ENCODE data around the gene ADCY7. TPM values are rescaled to one million over a fixed set of nuclear protein-coding genes. Genes with fewer than 3 reads are reported as not detected.

Gene ADCY7
- total RNA-seq, 1 experiment from 2014 or later, result 27.1 TPM

DNA sequence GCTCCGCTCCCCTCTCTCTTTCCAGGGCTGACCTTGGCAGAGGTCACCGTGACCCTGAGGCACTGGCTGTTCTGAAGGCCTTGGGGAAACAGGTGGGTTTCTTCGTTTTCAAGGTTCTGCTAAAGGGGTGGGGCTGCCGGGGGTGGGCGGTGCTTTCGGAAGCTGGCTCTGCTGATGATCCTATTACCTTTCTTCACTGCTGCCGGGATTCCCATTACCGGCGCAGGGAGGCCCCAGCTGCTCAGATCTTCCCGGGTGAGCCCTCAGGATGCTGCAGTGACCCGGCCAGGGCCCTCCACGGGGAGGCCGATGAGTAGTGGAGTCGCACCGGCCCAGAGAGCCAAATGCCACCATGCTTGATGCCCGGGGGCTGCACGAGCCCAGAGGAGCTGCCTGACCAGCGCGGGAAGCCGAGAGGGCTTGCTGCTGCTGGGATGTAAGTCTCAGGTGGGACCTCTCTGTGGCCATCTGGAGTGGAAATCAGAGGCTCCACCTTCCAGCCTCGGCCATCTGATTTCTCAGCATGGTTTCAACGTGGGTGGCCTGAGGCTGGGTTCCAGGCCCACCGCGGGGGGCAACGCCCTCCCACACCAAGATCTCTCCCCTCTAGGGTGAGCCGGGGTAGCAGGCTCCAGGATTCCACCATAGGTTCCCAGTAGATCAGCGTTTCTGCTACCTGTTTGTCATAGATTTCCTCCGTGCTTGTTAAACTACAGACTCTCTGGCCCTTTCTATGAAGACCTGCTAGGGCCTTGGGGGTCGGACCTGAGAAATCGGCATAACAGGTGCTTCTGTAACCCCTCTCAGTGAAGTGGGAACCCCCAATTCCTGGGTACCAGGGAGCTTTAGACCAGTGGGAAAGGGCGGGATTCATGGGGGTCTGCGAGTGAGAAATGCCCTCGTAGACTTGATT is 21.6 kb upstream of the ADCY7 start:
- Histone ChIP-seq H3K27ac (no peak overlapping the region), H3K9me3 (replicated peaks) (no peaks in the 10 kb centered on the region), H3K36me3 (no peaks in the 10 kb centered on the region), H3K4me3 (peak overlapping the region; percentile 59), H3K4me1 (peaks cover 10% of the 10 kb centered on the region; the same call in 1 of the 2 replicates), H3K27me3 (peaks cover 6% of the 10 kb centered on the region; the same call in 1 of the 2 replicates)
- DNase-seq, result peak in 1 of 2 experiments; percentile 38

DNA sequence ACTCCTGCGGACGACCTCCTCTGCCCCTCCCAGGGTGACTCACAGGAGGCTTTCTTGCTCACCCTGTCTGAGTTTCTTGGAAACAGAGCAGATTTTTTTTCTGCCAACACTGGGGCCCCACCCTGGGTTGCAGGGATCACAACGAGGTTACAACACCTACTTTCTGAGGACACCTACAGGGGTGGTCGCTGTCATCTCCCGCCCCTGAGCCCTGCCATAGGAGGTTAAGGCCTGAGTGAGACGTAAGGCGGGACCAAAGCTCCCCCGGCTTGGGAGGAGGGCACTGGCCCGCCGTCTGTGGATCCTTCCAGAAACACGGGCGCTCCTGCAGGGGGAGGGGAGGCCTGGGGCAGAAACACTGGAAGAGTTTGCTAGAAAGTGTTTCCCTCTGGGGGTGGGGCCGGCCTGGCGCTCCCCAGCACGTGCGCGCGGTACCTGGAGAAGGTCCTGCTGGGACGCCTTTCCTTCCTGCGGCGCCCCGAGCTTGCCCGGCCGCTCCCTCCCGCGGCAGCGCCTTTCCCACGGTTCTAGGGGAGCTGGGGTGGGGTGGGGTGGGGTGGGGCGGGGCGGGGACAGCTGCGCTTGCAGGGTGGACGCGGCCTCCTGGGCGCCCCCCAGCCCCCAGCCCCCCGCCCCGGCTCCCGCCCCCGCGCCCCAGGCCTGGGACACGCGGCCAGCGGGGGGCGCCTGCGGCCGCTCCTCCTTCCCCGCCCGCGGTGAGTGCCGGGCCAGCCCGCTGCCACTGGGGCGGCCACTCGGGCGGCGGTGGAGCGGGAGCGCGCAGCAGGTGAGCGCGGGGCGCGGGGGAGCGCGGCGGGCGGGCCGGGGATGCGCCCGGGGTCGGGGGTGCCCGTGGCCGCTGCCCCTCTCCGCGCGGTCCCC is 20.7 kb upstream of the ADCY7 start:
- no peaks in the 10 kb centered on the region for H3K36me3 ChIP-seq
- peak in 1 of 2 experiments; percentile 54 for DNase-seq
- no peak overlapping the region for H3K27ac ChIP-seq

DNA sequence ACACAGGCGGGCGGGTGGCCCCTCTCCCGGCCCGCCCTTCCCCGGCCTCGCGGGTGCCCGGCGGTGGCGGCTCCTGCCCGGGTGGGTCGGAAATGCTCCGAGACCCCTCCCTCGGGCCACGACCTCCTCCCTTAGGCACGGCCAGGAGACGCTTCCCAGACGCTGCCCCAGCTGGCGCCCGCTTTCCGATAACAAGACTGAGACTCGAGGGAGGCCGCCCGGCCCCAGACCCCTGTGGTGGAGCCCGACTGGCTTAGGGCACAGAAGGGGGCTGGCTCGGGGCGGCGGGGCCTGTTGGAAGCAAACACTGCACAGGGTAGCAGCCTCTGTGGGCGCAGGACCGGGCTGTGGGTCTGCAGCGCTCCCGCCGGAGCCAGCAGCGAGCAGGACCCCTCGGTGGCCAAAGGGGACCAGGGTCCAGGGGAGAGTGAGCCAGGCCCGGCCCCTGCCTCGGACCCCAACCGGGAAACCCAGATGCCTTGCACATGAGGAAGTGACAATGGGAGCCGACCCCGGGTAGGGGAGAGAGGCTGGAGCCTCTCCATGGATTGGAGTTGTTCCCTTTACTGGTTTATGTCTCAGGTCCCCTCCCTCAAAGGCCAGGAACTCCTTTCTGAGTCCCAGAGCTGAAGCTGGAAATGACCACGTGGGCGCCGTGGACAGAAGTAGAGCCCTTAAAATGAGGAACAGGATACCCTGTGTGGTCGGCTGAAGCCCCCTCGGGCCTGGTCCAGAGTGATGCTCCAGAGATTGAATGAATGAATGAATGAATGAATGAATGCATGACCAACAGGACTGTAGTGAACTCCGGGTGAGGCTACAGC is 19.8 kb upstream of the ADCY7 start:
- H3K4me1 ChIP-seq, result peaks cover 10% of the 10 kb centered on the region; the same call in 1 of the 2 replicates
- peak overlapping the region; percentile 79 for H3K4me3 ChIP-seq
- no peaks in the 10 kb centered on the region for H3K36me3 ChIP-seq
- no peaks in the 10 kb centered on the region for H3K9me3 ChIP-seq (replicated peaks)
- H3K27me3 ChIP-seq, result peaks cover 6% of the 10 kb centered on the region; the same call in 1 of the 2 replicates
- H3K27ac ChIP-seq, result peak overlapping the region; percentile 23; the same call in 1 of the 2 replicates
- DNase-seq, result peak; percentile 48 to 57

More for the DNA sequence above, 20.7 kb upstream of the ADCY7 start:
- H3K27me3 ChIP-seq, result peaks cover 6% of the 10 kb centered on the region; the same call in 1 of the 2 replicates
- peak overlapping the region; percentile 79 for H3K4me3 ChIP-seq
- no peaks in the 10 kb centered on the region for H3K9me3 ChIP-seq (replicated peaks)
- H3K4me1 ChIP-seq, result peaks cover 10% of the 10 kb centered on the region; the same call in 1 of the 2 replicates

DNA sequence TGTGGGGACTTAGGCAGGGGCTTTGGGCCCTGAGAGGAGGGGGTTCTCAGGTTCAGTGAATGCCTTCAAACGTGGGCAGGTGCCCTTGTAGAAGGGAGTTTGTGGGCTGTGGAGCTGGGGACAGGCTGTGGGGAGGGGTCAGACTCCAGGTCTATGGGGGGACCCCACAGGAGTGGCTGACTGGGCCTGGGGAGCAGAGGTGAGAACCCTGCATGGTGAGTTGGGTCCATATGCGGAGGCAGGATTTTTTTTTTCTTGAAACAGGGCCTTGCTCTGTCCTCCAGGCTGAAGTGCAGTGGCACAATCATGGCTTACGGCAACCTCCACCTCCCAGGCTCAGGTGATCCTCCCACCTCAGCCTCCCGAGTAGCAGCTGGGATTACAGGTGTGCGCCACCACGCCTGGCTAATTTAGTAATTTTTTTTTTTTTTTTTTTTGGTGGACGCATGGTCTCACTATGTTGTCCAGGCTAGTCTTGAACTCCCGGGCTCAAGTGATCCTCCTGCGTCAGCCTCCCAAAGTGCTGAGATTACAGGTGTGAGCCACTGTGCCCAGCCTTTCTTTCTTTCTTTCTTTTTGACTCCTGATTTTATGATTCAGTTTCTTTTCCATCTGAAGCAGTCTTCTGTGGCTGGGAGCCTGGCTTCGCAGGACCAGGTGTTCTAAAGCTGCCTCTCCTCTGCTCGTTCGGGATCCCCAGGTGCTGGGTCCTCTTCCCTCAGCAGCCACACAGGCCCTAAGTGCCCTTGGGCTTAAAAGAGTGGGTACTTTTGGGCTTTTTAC is 19.0 kb upstream of the ADCY7 start:
- DNase-seq, result no peak
- Histone ChIP-seq H3K4me3 (no peak overlapping the region), H3K27ac (no peak overlapping the region), H3K36me3 (no peaks in the 10 kb centered on the region), H3K27me3 (peaks cover 6% of the 10 kb centered on the region; the same call in 1 of the 2 replicates), H3K4me1 (peaks cover 10% of the 10 kb centered on the region; the same call in 1 of the 2 replicates), H3K9me3 (replicated peaks) (no peaks in the 10 kb centered on the region)

DNA sequence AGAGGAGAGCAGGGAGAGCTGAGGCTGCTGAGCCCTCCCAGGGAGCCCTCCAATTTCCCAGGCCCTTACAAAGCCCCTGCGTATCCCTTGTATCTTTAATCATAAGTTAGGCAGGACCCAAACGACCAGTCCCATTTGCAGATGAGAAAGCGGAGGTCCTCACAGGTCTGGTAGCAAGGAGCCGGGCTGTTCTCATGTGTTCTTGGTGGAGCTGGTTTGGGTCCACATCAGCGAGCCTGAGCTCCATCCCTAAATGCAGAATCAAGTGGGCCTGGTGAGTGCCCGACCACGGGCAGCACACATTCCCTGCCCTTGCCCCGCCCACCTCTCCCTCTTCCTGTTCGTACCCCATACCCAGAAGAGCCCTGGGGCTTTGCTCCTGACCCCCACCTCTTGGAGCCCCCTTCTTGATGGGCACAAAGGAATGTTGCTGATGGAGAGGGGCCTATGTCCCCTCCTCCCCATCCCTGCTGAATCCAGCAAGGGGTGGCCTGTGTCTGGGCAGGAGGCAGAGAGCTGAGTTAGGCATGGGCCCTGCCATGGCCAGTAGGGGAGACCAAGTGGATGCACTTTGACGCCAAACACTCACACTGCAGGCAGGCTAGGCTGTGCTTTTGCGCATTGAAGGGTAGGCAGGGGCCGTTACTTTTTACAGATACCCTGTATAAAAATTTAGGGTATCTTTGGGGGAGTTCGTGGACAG is 18.3 kb upstream of the ADCY7 start:
- H3K27me3 ChIP-seq, result peaks cover 6% of the 10 kb centered on the region; the same call in 1 of the 2 replicates

DNA sequence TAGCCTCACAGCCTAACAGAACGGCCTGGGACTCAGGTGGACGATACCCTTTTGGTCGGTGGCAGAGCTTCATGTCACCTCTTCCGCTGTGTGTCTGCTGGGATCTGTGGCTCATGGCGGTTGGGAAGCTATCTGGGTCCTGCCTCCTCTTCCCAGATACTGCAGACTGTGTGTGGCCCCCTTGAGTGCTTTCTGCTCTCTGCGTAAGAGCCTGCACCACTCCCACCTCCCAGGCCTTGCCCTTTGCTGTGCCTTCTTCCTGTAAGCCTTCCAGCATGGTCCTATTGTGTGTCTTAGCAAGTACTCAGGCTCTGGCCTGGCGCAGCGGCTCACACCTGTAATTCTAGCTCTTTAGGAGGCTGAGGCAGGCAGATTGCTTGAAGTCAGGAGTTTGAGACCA is 17.5 kb upstream of the ADCY7 start:
- Histone ChIP-seq H3K4me1 (peaks cover 18% of the 10 kb centered on the region), H3K9me3 (replicated peaks) (no peaks in the 10 kb centered on the region), H3K4me3 (no peak overlapping the region), H3K36me3 (no peaks in the 10 kb centered on the region), H3K27ac (no peak overlapping the region), H3K27me3 (peaks cover 6% of the 10 kb centered on the region; the same call in 1 of the 2 replicates)
- no peak for DNase-seq

More for the DNA sequence above, 18.3 kb upstream of the ADCY7 start:
- Histone ChIP-seq H3K4me1 (peaks cover 10% of the 10 kb centered on the region; the same call in 1 of the 2 replicates), H3K4me3 (no peak overlapping the region), H3K27ac (no peak overlapping the region), H3K36me3 (no peaks in the 10 kb centered on the region), H3K9me3 (replicated peaks) (no peaks in the 10 kb centered on the region)
- DNase-seq, result no peak

DNA sequence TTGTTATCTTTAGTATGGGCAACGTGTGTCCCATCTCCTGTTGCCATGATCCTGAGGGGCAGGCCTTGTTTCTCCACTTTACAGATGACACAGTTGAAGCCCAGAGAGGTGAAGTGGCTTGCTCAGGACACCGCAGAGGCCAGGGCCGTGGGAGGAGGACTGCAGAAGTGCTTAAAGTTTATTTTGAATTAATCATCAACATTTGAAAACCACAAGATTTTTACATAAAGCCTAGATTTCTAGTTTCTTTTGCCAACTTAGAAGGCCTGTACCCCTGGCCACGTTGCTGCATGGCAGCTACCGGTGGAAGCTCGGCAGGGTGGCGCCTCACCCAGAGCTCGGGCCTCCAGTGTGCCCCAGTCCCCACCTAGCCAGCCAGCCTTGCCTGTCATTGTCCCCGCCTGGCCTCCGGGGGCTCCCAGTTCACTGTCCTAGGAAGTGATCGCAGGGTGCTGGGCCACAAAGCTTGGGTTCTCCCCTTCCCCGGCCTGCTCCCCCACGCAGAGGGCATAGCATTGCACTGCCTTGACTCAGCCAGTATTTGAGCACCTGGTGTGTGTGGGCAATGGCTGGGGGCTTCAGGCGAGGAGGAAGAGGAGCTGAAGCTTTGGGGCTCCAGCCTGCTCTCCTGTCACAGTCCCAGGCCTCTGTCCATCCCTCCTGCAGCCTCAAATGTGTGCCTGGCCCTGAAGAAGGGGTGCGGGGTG is 14.8 kb upstream of the ADCY7 start:
- H3K27ac ChIP-seq, result no peak overlapping the region
- H3K4me1 ChIP-seq, result peaks cover 13% of the 10 kb centered on the region

DNA sequence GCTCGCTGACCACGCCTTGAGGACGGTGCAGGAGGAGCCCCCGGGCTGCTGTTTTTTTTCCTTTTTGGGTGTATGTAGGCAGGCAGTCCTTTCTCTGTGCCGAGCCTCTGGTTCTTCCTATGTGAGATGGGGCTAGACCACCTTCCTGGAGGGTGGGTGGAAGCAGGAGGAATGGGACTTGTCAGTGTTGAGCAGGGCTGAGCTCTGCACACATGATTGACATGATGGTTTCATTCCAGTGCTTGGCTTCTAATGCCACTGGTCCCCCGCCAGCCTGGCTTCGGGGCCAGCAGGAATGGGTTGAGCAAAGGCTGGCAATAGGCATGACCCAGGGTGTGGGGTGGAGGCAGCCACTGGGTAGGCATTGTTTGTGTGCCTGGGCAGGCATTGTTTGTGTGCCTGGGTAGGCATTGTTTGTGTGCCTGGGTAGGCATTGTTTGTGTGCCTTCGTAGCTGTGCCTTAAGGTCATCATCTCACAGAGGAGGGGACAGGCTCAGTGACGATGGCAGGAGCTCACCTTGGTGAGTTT is 14.2 kb upstream of the ADCY7 start:
- Histone ChIP-seq H3K4me1 (peaks cover 13% of the 10 kb centered on the region), H3K4me3 (no peak overlapping the region), H3K9me3 (replicated peaks) (no peaks in the 10 kb centered on the region), H3K36me3 (no peaks in the 10 kb centered on the region), H3K27me3 (no peaks in the 10 kb centered on the region), H3K27ac (no peak overlapping the region)
- no peak for DNase-seq

More for the DNA sequence above, 14.8 kb upstream of the ADCY7 start:
- H3K4me3 ChIP-seq, result no peak overlapping the region
- no peaks in the 10 kb centered on the region for H3K9me3 ChIP-seq (replicated peaks)
- H3K27me3 ChIP-seq, result no peaks in the 10 kb centered on the region
- no peaks in the 10 kb centered on the region for H3K36me3 ChIP-seq
- DNase-seq, result no peak

DNA sequence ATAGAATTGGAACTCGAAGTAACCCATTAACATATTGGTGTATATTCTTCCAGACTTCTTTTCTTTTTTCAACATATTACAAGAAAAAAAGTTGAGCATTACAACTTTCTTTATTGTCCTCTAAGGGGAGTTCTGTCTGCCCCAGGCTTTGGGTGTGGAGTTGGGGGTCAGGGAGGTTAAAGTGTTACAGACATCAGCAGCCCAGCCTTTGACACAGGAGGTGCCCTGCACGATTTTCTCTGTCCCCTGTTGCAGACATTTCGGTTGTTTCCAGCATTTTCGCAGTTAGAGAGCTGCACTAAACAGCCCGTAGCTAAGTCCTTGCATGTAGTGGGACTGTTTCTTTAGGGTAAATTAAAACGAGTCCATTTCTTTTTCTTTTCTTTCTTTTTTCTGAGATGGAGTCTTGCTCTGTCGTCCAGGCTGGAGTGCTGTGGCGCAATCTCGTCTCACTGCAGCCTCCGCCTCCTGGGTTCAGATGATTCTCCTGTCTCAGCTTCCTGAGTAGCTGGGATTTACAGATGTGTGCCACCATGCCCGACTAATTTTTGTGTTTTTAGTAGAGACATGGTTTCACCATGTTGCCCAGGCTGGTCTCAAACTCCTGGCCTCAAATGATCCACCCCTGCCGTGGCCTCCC is 13.4 kb upstream of the ADCY7 start:
- Histone ChIP-seq H3K9me3 (replicated peaks) (no peaks in the 10 kb centered on the region), H3K27me3 (no peaks in the 10 kb centered on the region), H3K36me3 (no peaks in the 10 kb centered on the region), H3K27ac (peak overlapping the region; percentile 6; the same call in 1 of the 2 replicates), H3K4me1 (peaks cover 15% of the 10 kb centered on the region), H3K4me3 (no peak overlapping the region)
- no peak for DNase-seq

DNA sequence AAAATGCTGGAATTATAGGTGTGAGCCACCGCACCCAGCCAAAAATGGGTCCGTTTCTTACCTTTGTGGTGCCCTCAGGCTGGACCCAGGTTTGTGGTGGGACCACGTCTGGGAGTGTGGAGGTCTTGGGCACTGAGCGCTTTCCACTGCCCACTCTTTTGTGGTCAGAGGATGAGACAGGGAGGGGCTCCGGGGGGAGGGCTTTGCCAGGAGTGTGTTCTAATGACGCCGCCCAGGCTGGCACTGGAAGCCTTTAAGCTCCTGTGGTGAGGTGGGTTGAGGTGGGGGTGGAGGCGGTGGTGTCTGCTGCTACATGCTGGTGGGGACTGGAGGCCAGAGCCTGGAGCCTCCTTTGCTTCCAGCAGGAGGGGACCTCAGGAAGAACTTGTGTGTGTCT is 12.8 kb upstream of the ADCY7 start:
- peak; percentile 51 to 53 for DNase-seq
- Histone ChIP-seq H3K4me3 (no peak overlapping the region), H3K27ac (peak overlapping the region; percentile 6; the same call in 1 of the 2 replicates), H3K9me3 (replicated peaks) (no peaks in the 10 kb centered on the region), H3K4me1 (peaks cover 19% of the 10 kb centered on the region), H3K27me3 (no peaks in the 10 kb centered on the region), H3K36me3 (no peaks in the 10 kb centered on the region)

DNA sequence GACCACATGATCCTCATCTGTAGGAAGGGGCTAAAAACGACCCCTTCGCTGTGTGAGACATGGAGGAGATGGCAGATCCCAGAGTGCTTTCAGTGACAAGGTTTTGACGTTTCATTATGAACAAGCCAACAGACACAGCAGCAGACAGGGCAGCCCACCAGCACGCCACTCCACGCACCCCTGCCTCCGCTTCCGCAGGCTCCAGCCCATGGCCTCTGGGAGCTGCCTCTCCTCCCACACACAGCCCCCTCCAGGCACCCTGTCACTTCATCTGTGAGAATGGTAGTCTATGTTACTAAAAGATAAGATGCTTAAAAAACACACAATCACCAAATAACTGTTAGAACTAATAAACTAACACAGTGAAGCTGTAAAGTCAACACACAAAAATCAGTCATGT is 12.3 kb upstream of the ADCY7 start:
- Histone ChIP-seq H3K4me3 (no peak overlapping the region), H3K27ac (peak overlapping the region; percentile 6; the same call in 1 of the 2 replicates), H3K27me3 (no peaks in the 10 kb centered on the region), H3K9me3 (replicated peaks) (no peaks in the 10 kb centered on the region), H3K36me3 (no peaks in the 10 kb centered on the region), H3K4me1 (peaks cover 24% of the 10 kb centered on the region)
- DNase-seq, result no peak

DNA sequence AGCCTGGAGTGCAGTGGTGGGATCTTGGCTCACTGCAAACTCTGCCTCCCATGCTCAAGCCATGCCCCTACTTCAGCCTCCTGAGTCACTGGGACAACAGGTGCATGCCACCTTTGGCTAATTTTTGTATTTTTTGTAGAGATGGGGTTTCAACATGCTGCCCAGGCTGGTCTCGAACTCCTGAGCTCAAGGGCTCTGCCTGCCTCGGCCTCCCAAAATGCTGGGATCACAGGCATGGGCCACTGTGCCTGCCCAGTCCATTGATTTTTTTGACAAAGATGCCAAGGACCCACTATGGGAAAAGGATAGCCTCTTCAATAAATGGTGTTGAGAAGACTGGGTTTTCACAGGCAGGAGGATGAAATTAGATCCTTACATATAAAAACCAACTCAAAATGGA is 10.8 kb upstream of the ADCY7 start:
- no peak overlapping the region for H3K27ac ChIP-seq
- no peaks in the 10 kb centered on the region for H3K36me3 ChIP-seq
- no peak for DNase-seq
- H3K4me3 ChIP-seq, result no peak overlapping the region
- peaks cover 31% of the 10 kb centered on the region for H3K4me1 ChIP-seq
- H3K9me3 ChIP-seq (replicated peaks), result no peaks in the 10 kb centered on the region
- H3K27me3 ChIP-seq, result no peaks in the 10 kb centered on the region

Measured in SJCRH30 (cell line).